Measurements from ENCODE around the gene MAD1L1.
A peak's percentile ranks its signal among the peaks of the same experiment; 100 is the strongest.

MAD1L1 gene

GRCh38 chr7:2112261-2113198 lies 120.2 kb downstream of the MAD1L1 start:
- Histone ChIP-seq H3K4me1 (ENCODE audit: control insufficient read depth, insufficient read depth, low read length) (peaks cover 35% of the 10 kb centered on the region), H3K27ac (ENCODE audit: low read length) (no peak overlapping the region)

GRCh38 chr7:2111568-2111967 lies 121.2 kb downstream of the MAD1L1 start:
- Histone ChIP-seq H3K9ac (ENCODE audit: low read length in 2 of 2) (no peak overlapping the region), H3K9me3 (ENCODE audit: control insufficient read depth in 2 of 2, low read length in 2 of 2) (no peaks in the 10 kb centered on the region), H3K27ac (ENCODE audit: low read length) (no peak overlapping the region), H3K36me3 (ENCODE audit: control insufficient read depth in 2 of 2, insufficient read depth in 2 of 2, low read length in 2 of 2) (no peaks in the 10 kb centered on the region), H3K4me1 (ENCODE audit: control insufficient read depth, insufficient read depth, low read length) (peaks cover 29% of the 10 kb centered on the region), H3K27me3 (ENCODE audit: control insufficient read depth in 1 of 2, insufficient read depth in 2 of 2, low read length in 2 of 2) (no peaks in the 10 kb centered on the region), H3K4me3 (ENCODE audit: low read length in 2 of 2) (no peak overlapping the region)

More at GRCh38 chr7:2112261-2113198, 120.2 kb downstream of the MAD1L1 start:
- no peak overlapping the region for H3K4me3 ChIP-seq (ENCODE audit: low read length in 2 of 2)
- H3K27me3 ChIP-seq (ENCODE audit: control insufficient read depth in 1 of 2, insufficient read depth in 2 of 2, low read length in 2 of 2), result no peaks in the 10 kb centered on the region
- H3K9me3 ChIP-seq (ENCODE audit: control insufficient read depth in 2 of 2, low read length in 2 of 2), result no peaks in the 10 kb centered on the region
- H3K9ac ChIP-seq (ENCODE audit: low read length in 2 of 2), result no peak overlapping the region
- no peaks in the 10 kb centered on the region for H3K36me3 ChIP-seq (ENCODE audit: control insufficient read depth in 2 of 2, insufficient read depth in 2 of 2, low read length in 2 of 2)

- Histone ChIP-seq H3K36me3 (ENCODE audit: control insufficient read depth in 2 of 2, insufficient read depth in 2 of 2, low read length in 2 of 2) (no peaks in the 10 kb centered on the region), H3K27ac (ENCODE audit: low read length) (peak overlapping the region; percentile 37), H3K4me3 (ENCODE audit: low read length in 2 of 2) (peak overlapping the region in 1 of 2 donors; percentile 65), H3K9me3 (ENCODE audit: control insufficient read depth in 2 of 2, low read length in 2 of 2) (no peaks in the 10 kb centered on the region), H3K4me1 (ENCODE audit: control insufficient read depth, insufficient read depth, low read length) (peaks cover 22% of the 10 kb centered on the region), H3K27me3 (ENCODE audit: control insufficient read depth in 1 of 2, insufficient read depth in 2 of 2, low read length in 2 of 2) (no peaks in the 10 kb centered on the region), H3K9ac (ENCODE audit: low read length in 2 of 2) (no peak overlapping the region)
Measured at GRCh38 chr7:2110610-2111396, 121.9 kb downstream of the MAD1L1 start.

GRCh38 chr7:2109936-2110609 lies 122.7 kb downstream of the MAD1L1 start:
- H3K4me1 ChIP-seq (ENCODE audit: control insufficient read depth, insufficient read depth, low read length), result peaks cover 21% of the 10 kb centered on the region
- no peak overlapping the region for H3K27ac ChIP-seq (ENCODE audit: low read length)
- no peaks in the 10 kb centered on the region for H3K36me3 ChIP-seq (ENCODE audit: control insufficient read depth in 2 of 2, insufficient read depth in 2 of 2, low read length in 2 of 2)
- H3K9ac ChIP-seq (ENCODE audit: low read length in 2 of 2), result no peak overlapping the region
- no peaks in the 10 kb centered on the region for H3K27me3 ChIP-seq (ENCODE audit: control insufficient read depth in 1 of 2, insufficient read depth in 2 of 2, low read length in 2 of 2)
- H3K4me3 ChIP-seq (ENCODE audit: low read length in 2 of 2), result peak overlapping the region in 1 of 2 donors; percentile 65
- no peaks in the 10 kb centered on the region for H3K9me3 ChIP-seq (ENCODE audit: control insufficient read depth in 2 of 2, low read length in 2 of 2)

- Histone ChIP-seq H3K27ac (ENCODE audit: low read length) (no peak overlapping the region), H3K9me3 (ENCODE audit: control insufficient read depth in 2 of 2, low read length in 2 of 2) (no peaks in the 10 kb centered on the region), H3K4me1 (ENCODE audit: control insufficient read depth, insufficient read depth, low read length) (peaks cover 27% of the 10 kb centered on the region), H3K27me3 (ENCODE audit: control insufficient read depth in 1 of 2, insufficient read depth in 2 of 2, low read length in 2 of 2) (no peaks in the 10 kb centered on the region), H3K36me3 (ENCODE audit: control insufficient read depth in 2 of 2, insufficient read depth in 2 of 2, low read length in 2 of 2) (no peaks in the 10 kb centered on the region), H3K9ac (ENCODE audit: low read length in 2 of 2) (no peak overlapping the region), H3K4me3 (ENCODE audit: low read length in 2 of 2) (no peak overlapping the region)
Measured at GRCh38 chr7:2109251-2109872, 123.4 kb downstream of the MAD1L1 start.

- peaks cover 34% of the 10 kb centered on the region for H3K4me1 ChIP-seq (ENCODE audit: control insufficient read depth, insufficient read depth, low read length)
- H3K27me3 ChIP-seq (ENCODE audit: control insufficient read depth in 1 of 2, insufficient read depth in 2 of 2, low read length in 2 of 2), result no peaks in the 10 kb centered on the region
- no peaks in the 10 kb centered on the region for H3K9me3 ChIP-seq (ENCODE audit: control insufficient read depth in 2 of 2, low read length in 2 of 2)
- H3K9ac ChIP-seq (ENCODE audit: low read length in 2 of 2), result no peak overlapping the region
- H3K4me3 ChIP-seq (ENCODE audit: low read length in 2 of 2), result no peak overlapping the region
- no peaks in the 10 kb centered on the region for H3K36me3 ChIP-seq (ENCODE audit: control insufficient read depth in 2 of 2, insufficient read depth in 2 of 2, low read length in 2 of 2)
- H3K27ac ChIP-seq (ENCODE audit: low read length), result no peak overlapping the region
Measured at GRCh38 chr7:2108501-2109250, 124.1 kb downstream of the MAD1L1 start.

GRCh38 chr7:2108071-2108455 lies 124.7 kb downstream of the MAD1L1 start:
- Histone ChIP-seq H3K4me3 (ENCODE audit: low read length in 2 of 2) (no peak overlapping the region), H3K9ac (ENCODE audit: low read length in 2 of 2) (no peak overlapping the region), H3K9me3 (ENCODE audit: control insufficient read depth in 2 of 2, low read length in 2 of 2) (no peaks in the 10 kb centered on the region), H3K4me1 (ENCODE audit: control insufficient read depth, insufficient read depth, low read length) (peaks cover 39% of the 10 kb centered on the region), H3K27me3 (ENCODE audit: control insufficient read depth in 1 of 2, insufficient read depth in 2 of 2, low read length in 2 of 2) (no peaks in the 10 kb centered on the region), H3K27ac (ENCODE audit: low read length) (no peak overlapping the region), H3K36me3 (ENCODE audit: control insufficient read depth in 2 of 2, insufficient read depth in 2 of 2, low read length in 2 of 2) (no peaks in the 10 kb centered on the region)

- Histone ChIP-seq H3K4me1 (ENCODE audit: control insufficient read depth, insufficient read depth, low read length) (peaks cover 39% of the 10 kb centered on the region), H3K9ac (ENCODE audit: low read length in 2 of 2) (no peak overlapping the region), H3K4me3 (ENCODE audit: low read length in 2 of 2) (no peak overlapping the region), H3K36me3 (ENCODE audit: control insufficient read depth in 2 of 2, insufficient read depth in 2 of 2, low read length in 2 of 2) (no peaks in the 10 kb centered on the region), H3K9me3 (ENCODE audit: control insufficient read depth in 2 of 2, low read length in 2 of 2) (no peaks in the 10 kb centered on the region), H3K27ac (ENCODE audit: low read length) (no peak overlapping the region), H3K27me3 (ENCODE audit: control insufficient read depth in 1 of 2, insufficient read depth in 2 of 2, low read length in 2 of 2) (no peaks in the 10 kb centered on the region)
Measured at GRCh38 chr7:2107386-2108070, 125.2 kb downstream of the MAD1L1 start.

GRCh38 chr7:2106924-2107323 lies 125.8 kb downstream of the MAD1L1 start:
- H3K4me1 ChIP-seq (ENCODE audit: control insufficient read depth, insufficient read depth, low read length), result peaks cover 39% of the 10 kb centered on the region
- H3K36me3 ChIP-seq (ENCODE audit: control insufficient read depth in 2 of 2, insufficient read depth in 2 of 2, low read length in 2 of 2), result no peaks in the 10 kb centered on the region
- no peaks in the 10 kb centered on the region for H3K9me3 ChIP-seq (ENCODE audit: control insufficient read depth in 2 of 2, low read length in 2 of 2)
- no peaks in the 10 kb centered on the region for H3K27me3 ChIP-seq (ENCODE audit: control insufficient read depth in 1 of 2, insufficient read depth in 2 of 2, low read length in 2 of 2)
- H3K4me3 ChIP-seq (ENCODE audit: low read length in 2 of 2), result no peak overlapping the region
- no peak overlapping the region for H3K27ac ChIP-seq (ENCODE audit: low read length)
- H3K9ac ChIP-seq (ENCODE audit: low read length in 2 of 2), result no peak overlapping the region
